ENCODE data around the gene GBE1. TPM values are rescaled to one million over a fixed set of nuclear protein-coding genes. Genes with fewer than 3 reads are reported as not detected.

The GBE1 gene
- total and polyA plus RNA-seq, 9 of the 15 experiments (the other 6 are each of a cell fraction or from before 2014, with no cell fraction given) = 7.9 to 25.6 (median 13.1) TPM

DNA sequence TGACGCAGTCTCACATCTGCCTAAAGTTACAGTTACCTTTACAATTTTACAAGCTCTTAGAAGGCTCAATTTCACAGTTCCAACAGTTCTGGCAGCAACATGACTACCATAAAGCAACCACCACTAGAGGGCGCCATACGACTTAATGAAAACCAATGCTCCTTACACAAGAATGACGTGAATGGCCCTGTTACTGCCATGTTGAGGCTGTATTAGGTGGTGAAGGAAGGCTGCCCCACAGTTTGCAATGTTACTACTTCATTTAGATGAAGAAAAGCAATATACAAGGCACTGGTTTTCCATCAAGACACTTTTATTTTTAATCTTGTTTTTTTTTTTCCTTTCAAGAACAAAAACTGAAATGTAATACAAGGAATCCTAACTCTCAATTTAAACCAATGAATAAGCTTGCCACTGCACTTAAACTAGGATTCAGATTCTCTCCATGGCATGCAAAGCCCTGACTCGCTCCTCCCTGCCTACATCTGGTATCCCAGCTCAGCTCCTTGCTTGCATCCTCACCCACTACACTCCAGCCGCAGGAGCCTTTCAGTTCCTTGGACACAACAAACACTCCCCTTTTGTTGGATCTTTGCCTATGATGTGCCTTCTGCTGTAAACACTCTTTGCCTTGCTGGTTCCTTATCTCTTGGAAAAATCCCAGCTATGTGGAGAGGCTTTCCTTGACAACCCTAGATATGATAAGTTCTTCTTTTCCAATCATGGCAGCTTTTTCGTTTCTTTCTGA lies 270.7 kb downstream of the GBE1 start (continued):
- TF ChIP-seq, protein P1, sequence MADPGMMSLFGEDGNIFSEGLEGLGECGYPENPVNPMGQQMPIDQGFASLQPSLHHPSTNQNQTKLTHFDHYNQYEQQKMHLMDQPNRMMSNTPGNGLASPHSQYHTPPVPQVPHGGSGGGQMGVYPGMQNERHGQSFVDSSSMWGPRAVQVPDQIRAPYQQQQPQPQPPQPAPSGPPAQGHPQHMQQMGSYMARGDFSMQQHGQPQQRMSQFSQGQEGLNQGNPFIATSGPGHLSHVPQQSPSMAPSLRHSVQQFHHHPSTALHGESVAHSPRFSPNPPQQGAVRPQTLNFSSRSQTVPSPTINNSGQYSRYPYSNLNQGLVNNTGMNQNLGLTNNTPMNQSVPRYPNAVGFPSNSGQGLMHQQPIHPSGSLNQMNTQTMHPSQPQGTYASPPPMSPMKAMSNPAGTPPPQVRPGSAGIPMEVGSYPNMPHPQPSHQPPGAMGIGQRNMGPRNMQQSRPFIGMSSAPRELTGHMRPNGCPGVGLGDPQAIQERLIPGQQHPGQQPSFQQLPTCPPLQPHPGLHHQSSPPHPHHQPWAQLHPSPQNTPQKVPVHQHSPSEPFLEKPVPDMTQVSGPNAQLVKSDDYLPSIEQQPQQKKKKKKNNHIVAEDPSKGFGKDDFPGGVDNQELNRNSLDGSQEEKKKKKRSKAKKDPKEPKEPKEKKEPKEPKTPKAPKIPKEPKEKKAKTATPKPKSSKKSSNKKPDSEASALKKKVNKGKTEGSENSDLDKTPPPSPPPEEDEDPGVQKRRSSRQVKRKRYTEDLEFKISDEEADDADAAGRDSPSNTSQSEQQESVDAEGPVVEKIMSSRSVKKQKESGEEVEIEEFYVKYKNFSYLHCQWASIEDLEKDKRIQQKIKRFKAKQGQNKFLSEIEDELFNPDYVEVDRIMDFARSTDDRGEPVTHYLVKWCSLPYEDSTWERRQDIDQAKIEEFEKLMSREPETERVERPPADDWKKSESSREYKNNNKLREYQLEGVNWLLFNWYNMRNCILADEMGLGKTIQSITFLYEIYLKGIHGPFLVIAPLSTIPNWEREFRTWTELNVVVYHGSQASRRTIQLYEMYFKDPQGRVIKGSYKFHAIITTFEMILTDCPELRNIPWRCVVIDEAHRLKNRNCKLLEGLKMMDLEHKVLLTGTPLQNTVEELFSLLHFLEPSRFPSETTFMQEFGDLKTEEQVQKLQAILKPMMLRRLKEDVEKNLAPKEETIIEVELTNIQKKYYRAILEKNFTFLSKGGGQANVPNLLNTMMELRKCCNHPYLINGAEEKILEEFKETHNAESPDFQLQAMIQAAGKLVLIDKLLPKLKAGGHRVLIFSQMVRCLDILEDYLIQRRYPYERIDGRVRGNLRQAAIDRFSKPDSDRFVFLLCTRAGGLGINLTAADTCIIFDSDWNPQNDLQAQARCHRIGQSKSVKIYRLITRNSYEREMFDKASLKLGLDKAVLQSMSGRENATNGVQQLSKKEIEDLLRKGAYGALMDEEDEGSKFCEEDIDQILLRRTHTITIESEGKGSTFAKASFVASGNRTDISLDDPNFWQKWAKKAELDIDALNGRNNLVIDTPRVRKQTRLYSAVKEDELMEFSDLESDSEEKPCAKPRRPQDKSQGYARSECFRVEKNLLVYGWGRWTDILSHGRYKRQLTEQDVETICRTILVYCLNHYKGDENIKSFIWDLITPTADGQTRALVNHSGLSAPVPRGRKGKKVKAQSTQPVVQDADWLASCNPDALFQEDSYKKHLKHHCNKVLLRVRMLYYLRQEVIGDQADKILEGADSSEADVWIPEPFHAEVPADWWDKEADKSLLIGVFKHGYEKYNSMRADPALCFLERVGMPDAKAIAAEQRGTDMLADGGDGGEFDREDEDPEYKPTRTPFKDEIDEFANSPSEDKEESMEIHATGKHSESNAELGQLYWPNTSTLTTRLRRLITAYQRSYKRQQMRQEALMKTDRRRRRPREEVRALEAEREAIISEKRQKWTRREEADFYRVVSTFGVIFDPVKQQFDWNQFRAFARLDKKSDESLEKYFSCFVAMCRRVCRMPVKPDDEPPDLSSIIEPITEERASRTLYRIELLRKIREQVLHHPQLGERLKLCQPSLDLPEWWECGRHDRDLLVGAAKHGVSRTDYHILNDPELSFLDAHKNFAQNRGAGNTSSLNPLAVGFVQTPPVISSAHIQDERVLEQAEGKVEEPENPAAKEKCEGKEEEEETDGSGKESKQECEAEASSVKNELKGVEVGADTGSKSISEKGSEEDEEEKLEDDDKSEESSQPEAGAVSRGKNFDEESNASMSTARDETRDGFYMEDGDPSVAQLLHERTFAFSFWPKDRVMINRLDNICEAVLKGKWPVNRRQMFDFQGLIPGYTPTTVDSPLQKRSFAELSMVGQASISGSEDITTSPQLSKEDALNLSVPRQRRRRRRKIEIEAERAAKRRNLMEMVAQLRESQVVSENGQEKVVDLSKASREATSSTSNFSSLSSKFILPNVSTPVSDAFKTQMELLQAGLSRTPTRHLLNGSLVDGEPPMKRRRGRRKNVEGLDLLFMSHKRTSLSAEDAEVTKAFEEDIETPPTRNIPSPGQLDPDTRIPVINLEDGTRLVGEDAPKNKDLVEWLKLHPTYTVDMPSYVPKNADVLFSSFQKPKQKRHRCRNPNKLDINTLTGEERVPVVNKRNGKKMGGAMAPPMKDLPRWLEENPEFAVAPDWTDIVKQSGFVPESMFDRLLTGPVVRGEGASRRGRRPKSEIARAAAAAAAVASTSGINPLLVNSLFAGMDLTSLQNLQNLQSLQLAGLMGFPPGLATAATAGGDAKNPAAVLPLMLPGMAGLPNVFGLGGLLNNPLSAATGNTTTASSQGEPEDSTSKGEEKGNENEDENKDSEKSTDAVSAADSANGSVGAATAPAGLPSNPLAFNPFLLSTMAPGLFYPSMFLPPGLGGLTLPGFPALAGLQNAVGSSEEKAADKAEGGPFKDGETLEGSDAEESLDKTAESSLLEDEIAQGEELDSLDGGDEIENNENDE (IDR thresholded peaks at IDR 0.05; ENCODE audit: low read depth, low read length) = no peak
- TF ChIP-seq YBX1 (IDR thresholded peaks at IDR 0.05) (no peak), SIX5 (IDR thresholded peaks at IDR 0.05; ENCODE audit: borderline replicate concordance in 1 of 2, insufficient read depth in 1 of 2, low read depth in 1 of 2, low read length in 2 of 2) (no peak), KDM1A (IDR thresholded peaks at IDR 0.05) (no peak), PHB (CRISPR knock-in tag; IDR thresholded peaks at IDR 0.05) (no peak), FOXP1 (CRISPR knock-in tag; IDR thresholded peaks at IDR 0.05) (no peak), PPARD (CRISPR knock-in tag; IDR thresholded peaks at IDR 0.05) (no peak), ZNF696 (CRISPR knock-in tag; conservative IDR thresholded peaks at IDR 0.05) (no peak), TAF9B (IDR thresholded peaks at IDR 0.05; ENCODE audit: partially characterized antibody) (no peak), ZNF121 (CRISPR knock-in tag; conservative IDR thresholded peaks at IDR 0.05) (no peak), FOXJ2 (tag; IDR thresholded peaks at IDR 0.05) (peak; percentile 65; the same call in 1 of the 2 replicates)
- TF ChIP-seq, protein P2, sequence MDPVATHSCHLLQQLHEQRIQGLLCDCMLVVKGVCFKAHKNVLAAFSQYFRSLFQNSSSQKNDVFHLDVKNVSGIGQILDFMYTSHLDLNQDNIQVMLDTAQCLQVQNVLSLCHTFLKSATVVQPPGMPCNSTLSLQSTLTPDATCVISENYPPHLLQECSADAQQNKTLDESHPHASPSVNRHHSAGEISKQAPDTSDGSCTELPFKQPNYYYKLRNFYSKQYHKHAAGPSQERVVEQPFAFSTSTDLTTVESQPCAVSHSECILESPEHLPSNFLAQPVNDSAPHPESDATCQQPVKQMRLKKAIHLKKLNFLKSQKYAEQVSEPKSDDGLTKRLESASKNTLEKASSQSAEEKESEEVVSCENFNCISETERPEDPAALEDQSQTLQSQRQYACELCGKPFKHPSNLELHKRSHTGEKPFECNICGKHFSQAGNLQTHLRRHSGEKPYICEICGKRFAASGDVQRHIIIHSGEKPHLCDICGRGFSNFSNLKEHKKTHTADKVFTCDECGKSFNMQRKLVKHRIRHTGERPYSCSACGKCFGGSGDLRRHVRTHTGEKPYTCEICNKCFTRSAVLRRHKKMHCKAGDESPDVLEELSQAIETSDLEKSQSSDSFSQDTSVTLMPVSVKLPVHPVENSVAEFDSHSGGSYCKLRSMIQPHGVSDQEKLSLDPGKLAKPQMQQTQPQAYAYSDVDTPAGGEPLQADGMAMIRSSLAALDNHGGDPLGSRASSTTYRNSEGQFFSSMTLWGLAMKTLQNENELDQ (CRISPR knock-in tag; IDR thresholded peaks at IDR 0.05; ENCODE audit: borderline replicate concordance) = no peak
